SK-N-SH treated with all-trans-retinoic acid at 6 μM for 48 hours (cell line): ENCODE data around the gene CYB5B.

Source experiments
- ATAC-seq: fragments of 200-7000 bp; cut with Tn5 transposase; 3 replicates; pipeline ENCODE4 v1.9.1; 2020; ENCODE audit warnings: mild to moderate bottlenecking, moderate library complexity
- ARNTL ChIP-seq: fragments of 450-650 bp; formaldehyde crosslinking; IDR thresholded peaks from 2 replicates; pipeline ENCODE4 v1.5.0; 2020; ENCODE audit warnings: low read depth, mild to moderate bottlenecking, moderate library complexity, borderline replicate concordance
- BACH2 ChIP-seq: fragments of 250-450 bp; sonication (Bioruptor Pico); IDR thresholded peaks from 2 replicates; pipeline ENCODE4 v1.9.0; 2021; ENCODE audit warnings: mild to moderate bottlenecking, borderline replicate concordance
- CSDC2 ChIP-seq: fragments of 250-450 bp; sonication (Bioruptor Pico); IDR thresholded peaks from 2 replicates; pipeline ENCODE4 v1.5.0; 2020; ENCODE audit warnings: mild to moderate bottlenecking, moderate library complexity
- ESRRG ChIP-seq: fragments of 250-450 bp; sonication (Bioruptor Pico); IDR thresholded peaks from 2 replicates; pipeline ENCODE4 v1.6.1; 2021; ENCODE audit warnings: mild to moderate bottlenecking
- GLIS3 ChIP-seq: fragments of 250-450 bp; sonication (Bioruptor Pico); IDR thresholded peaks from 2 replicates; pipeline ENCODE4 v1.5.0; 2020; ENCODE audit warnings: mild to moderate bottlenecking, moderate library complexity
- ISL1 ChIP-seq: fragments of 250-450 bp; sonication (Bioruptor Pico); IDR thresholded peaks from 2 replicates; pipeline ENCODE4 v2.1.2; 2022; ENCODE audit warnings: mild to moderate bottlenecking, moderate library complexity
- OSR1 ChIP-seq: fragments of 250-450 bp; sonication (Bioruptor Pico); IDR thresholded peaks from 2 replicates; pipeline ENCODE4 v1.8.0; 2022; ENCODE audit warnings: moderate library complexity, mild to moderate bottlenecking, inconsistent platforms
- PPARA ChIP-seq: fragments of 250-450 bp; sonication (Bioruptor Pico); IDR thresholded peaks from 2 replicates; pipeline ENCODE4 v1.5.0; 2020; ENCODE audit warnings: mild to moderate bottlenecking, borderline replicate concordance
- RARB ChIP-seq: fragments of 250-450 bp; sonication (Bioruptor Pico); IDR thresholded peaks from 2 replicates; pipeline ENCODE4 v1.8.0; 2021; ENCODE audit warnings: mild to moderate bottlenecking, moderate library complexity
- SNAI2 ChIP-seq: fragments of 250-450 bp; sonication (Bioruptor Pico); IDR thresholded peaks from 2 replicates; pipeline ENCODE4 v1.5.0; 2020; ENCODE audit warnings: mild to moderate bottlenecking, moderate library complexity
- TCF4 ChIP-seq: fragments of 250-450 bp; sonication (Bioruptor Pico); IDR thresholded peaks from 2 replicates; pipeline ENCODE4 v1.8.0; 2021; ENCODE audit warnings: mild to moderate bottlenecking, moderate library complexity, borderline replicate concordance
- TOX ChIP-seq: fragments of 250-450 bp; sonication (Bioruptor Pico); IDR thresholded peaks from 2 replicates; pipeline ENCODE4 v1.8.0; 2021; ENCODE audit warnings: mild to moderate bottlenecking, moderate library complexity, borderline replicate concordance
- ZC3H10 ChIP-seq: fragments of 250-450 bp; sonication (Bioruptor Pico); IDR thresholded peaks from 2 replicates; pipeline ENCODE4 v1.5.1; 2021; ENCODE audit warnings: mild to moderate bottlenecking, moderate library complexity
- ZFP3 ChIP-seq: fragments of 250-450 bp; sonication (Bioruptor Pico); IDR thresholded peaks from 2 replicates; pipeline ENCODE4 v1.5.0; 2020; ENCODE audit warnings: mild to moderate bottlenecking, moderate library complexity
- ZFP30 ChIP-seq: fragments of 450-650 bp; formaldehyde crosslinking; IDR thresholded peaks from 2 replicates; pipeline ENCODE4 v1.5.0; 2022; ENCODE audit warnings: mild to moderate bottlenecking, moderate library complexity
- ZNF565 ChIP-seq: fragments of 450-650 bp; formaldehyde crosslinking; conservative IDR thresholded peaks from 2 replicates; pipeline ENCODE4 v1.5.0; 2020; ENCODE audit warnings: low read depth, mild to moderate bottlenecking, moderate library complexity
- ZNF70 ChIP-seq: fragments of 450-650 bp; formaldehyde crosslinking; IDR thresholded peaks from 2 replicates; pipeline ENCODE4 v1.5.0; 2020; ENCODE audit warnings: mild to moderate bottlenecking, moderate library complexity
- ZNF8 ChIP-seq: fragments of 450-650 bp; formaldehyde crosslinking; IDR thresholded peaks from 2 replicates; pipeline ENCODE4 v1.5.0; 2020; ENCODE audit warnings: mild to moderate bottlenecking, moderate library complexity
- TF ChIP-seq, protein P1 (sequence below): fragments of 250-450 bp; sonication (Bioruptor Pico); IDR thresholded peaks from 2 replicates; pipeline ENCODE4 v1.8.0; 2020; ENCODE audit warnings: mild to moderate bottlenecking, moderate library complexity, borderline replicate concordance
- TF ChIP-seq, protein P2 (sequence below): fragments of 250-450 bp; sonication (Bioruptor Pico); IDR thresholded peaks from 2 replicates; pipeline ENCODE4 v1.5.0; 2020; ENCODE audit warnings: mild to moderate bottlenecking, moderate library complexity
- TF ChIP-seq, protein P3 (sequence below): fragments of 250-450 bp; sonication (Bioruptor Pico); IDR thresholded peaks from 2 replicates; pipeline ENCODE4 v1.5.1; 2021; ENCODE audit warnings: mild to moderate bottlenecking, moderate library complexity
- TF ChIP-seq, protein P4 (sequence below): fragments of 250-450 bp; sonication (Bioruptor Pico); IDR thresholded peaks from 2 replicates; pipeline ENCODE4 v1.5.1; 2020; ENCODE audit warnings: low read depth, mild to moderate bottlenecking, moderate library complexity
- TF ChIP-seq, protein P5 (sequence below): fragments of 250-450 bp; sonication (Bioruptor Pico); IDR thresholded peaks from 2 replicates; pipeline ENCODE4 v1.8.0; 2021; ENCODE audit warnings: low read depth, mild to moderate bottlenecking, moderate library complexity, borderline replicate concordance

The CYB5B gene

DNA sequence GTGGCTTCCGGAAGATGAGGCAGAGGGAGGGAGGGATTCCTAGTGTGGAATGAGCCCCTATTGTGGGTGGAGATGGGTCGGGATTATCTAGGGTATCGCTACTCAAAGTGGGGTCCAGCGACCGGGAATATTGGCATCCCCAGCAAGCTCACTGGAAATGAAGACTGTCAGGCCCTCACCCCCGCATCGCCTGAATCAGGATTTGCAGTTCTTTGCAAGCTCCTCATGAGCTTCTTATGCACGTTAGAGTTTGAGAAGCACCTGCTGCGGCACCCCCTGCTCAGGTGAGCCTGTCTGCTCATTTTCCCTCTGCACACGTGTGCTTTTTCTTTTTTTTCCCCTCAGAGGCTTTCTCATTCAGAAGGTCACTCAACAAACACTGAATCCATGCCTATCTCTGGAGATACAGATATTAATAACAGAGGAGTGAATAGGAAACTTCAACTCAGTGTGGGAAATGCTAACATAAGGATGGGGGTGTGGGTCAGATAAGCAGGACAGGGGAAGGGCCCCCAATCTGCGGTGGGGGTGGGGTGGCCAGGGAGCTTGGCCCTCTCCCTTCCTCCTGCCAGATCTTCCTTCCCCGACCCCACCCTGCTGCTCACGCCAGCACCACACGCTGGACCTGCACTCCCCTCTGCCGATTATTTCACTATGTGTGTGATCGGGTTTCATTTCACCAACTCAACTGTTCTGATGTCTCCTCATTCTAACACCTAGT lies 73.6 kb downstream of the CYB5B start:
- TF ChIP-seq RARB (no peak), TOX (CRISPR knock-in tag) (no peak), SNAI2 (CRISPR knock-in tag) (no peak), ZC3H10 (CRISPR knock-in tag) (no peak), GLIS3 (CRISPR knock-in tag) (no peak), ISL1 (CRISPR knock-in tag) (no peak), ESRRG (no peak), ZFP3 (CRISPR knock-in tag) (no peak), ZNF70 (CRISPR knock-in tag) (no peak), ZNF565 (CRISPR knock-in tag) (no peak), PPARA (CRISPR knock-in tag) (no peak), TCF4 (CRISPR knock-in tag) (no peak), CSDC2 (CRISPR knock-in tag) (no peak), ZFP30 (no peak), OSR1 (CRISPR knock-in tag) (no peak)
- TF ChIP-seq, protein P1, sequence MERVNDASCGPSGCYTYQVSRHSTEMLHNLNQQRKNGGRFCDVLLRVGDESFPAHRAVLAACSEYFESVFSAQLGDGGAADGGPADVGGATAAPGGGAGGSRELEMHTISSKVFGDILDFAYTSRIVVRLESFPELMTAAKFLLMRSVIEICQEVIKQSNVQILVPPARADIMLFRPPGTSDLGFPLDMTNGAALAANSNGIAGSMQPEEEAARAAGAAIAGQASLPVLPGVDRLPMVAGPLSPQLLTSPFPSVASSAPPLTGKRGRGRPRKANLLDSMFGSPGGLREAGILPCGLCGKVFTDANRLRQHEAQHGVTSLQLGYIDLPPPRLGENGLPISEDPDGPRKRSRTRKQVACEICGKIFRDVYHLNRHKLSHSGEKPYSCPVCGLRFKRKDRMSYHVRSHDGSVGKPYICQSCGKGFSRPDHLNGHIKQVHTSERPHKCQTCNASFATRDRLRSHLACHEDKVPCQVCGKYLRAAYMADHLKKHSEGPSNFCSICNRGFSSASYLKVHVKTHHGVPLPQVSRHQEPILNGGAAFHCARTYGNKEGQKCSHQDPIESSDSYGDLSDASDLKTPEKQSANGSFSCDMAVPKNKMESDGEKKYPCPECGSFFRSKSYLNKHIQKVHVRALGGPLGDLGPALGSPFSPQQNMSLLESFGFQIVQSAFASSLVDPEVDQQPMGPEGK (CRISPR knock-in tag) = no peak
- TF ChIP-seq, protein P2, sequence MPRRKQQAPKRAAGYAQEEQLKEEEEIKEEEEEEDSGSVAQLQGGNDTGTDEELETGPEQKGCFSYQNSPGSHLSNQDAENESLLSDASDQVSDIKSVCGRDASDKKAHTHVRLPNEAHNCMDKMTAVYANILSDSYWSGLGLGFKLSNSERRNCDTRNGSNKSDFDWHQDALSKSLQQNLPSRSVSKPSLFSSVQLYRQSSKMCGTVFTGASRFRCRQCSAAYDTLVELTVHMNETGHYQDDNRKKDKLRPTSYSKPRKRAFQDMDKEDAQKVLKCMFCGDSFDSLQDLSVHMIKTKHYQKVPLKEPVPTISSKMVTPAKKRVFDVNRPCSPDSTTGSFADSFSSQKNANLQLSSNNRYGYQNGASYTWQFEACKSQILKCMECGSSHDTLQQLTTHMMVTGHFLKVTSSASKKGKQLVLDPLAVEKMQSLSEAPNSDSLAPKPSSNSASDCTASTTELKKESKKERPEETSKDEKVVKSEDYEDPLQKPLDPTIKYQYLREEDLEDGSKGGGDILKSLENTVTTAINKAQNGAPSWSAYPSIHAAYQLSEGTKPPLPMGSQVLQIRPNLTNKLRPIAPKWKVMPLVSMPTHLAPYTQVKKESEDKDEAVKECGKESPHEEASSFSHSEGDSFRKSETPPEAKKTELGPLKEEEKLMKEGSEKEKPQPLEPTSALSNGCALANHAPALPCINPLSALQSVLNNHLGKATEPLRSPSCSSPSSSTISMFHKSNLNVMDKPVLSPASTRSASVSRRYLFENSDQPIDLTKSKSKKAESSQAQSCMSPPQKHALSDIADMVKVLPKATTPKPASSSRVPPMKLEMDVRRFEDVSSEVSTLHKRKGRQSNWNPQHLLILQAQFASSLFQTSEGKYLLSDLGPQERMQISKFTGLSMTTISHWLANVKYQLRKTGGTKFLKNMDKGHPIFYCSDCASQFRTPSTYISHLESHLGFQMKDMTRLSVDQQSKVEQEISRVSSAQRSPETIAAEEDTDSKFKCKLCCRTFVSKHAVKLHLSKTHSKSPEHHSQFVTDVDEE (CRISPR knock-in tag) = no peak
- TF ChIP-seq, protein P3, sequence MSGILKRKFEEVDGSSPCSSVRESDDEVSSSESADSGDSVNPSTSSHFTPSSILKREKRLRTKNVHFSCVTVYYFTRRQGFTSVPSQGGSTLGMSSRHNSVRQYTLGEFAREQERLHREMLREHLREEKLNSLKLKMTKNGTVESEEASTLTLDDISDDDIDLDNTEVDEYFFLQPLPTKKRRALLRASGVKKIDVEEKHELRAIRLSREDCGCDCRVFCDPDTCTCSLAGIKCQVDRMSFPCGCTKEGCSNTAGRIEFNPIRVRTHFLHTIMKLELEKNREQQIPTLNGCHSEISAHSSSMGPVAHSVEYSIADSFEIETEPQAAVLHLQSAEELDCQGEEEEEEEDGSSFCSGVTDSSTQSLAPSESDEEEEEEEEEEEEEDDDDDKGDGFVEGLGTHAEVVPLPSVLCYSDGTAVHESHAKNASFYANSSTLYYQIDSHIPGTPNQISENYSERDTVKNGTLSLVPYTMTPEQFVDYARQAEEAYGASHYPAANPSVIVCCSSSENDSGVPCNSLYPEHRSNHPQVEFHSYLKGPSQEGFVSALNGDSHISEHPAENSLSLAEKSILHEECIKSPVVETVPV (CRISPR knock-in tag) = no peak
- TF ChIP-seq, protein P4, sequence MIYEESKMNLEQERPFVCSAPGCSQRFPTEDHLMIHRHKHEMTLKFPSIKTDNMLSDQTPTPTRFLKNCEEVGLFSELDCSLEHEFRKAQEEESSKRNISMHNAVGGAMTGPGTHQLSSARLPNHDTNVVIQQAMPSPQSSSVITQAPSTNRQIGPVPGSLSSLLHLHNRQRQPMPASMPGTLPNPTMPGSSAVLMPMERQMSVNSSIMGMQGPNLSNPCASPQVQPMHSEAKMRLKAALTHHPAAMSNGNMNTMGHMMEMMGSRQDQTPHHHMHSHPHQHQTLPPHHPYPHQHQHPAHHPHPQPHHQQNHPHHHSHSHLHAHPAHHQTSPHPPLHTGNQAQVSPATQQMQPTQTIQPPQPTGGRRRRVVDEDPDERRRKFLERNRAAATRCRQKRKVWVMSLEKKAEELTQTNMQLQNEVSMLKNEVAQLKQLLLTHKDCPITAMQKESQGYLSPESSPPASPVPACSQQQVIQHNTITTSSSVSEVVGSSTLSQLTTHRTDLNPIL = no peak
- no peak for ATAC-seq

DNA sequence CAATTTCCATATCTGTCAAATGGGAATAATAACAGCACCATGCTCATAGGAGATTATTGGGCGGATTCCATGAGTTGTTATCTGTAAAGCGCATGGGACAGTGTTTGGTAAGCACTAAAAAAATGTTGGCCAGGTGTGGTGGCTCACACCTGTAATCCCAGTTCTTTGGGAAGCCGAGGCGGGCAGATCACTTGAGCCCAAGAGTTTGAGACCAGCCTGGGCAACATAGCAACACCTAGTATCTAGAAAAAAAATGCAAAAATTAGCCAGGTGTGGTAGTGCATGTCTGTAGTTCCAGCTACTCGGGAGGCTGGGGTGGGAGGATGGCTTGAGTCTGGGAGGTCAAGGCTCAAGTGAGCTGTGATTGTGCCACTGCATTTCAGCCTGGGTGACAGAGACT lies 74.5 kb downstream of the CYB5B start:
- TF ChIP-seq ZC3H10 (CRISPR knock-in tag) (no peak), OSR1 (CRISPR knock-in tag) (no peak), ZFP3 (CRISPR knock-in tag) (no peak), RARB (no peak), ZFP30 (no peak), TCF4 (CRISPR knock-in tag) (no peak), ARNTL (CRISPR knock-in tag) (no peak), SNAI2 (CRISPR knock-in tag) (no peak), ZNF8 (CRISPR knock-in tag) (no peak), TOX (CRISPR knock-in tag) (no peak), GLIS3 (CRISPR knock-in tag) (no peak), ISL1 (CRISPR knock-in tag) (no peak), PPARA (CRISPR knock-in tag) (no peak), BACH2 (CRISPR knock-in tag) (no peak), ZNF70 (CRISPR knock-in tag) (no peak)
- TF ChIP-seq, protein P4 = no peak
- TF ChIP-seq, protein P2 (CRISPR knock-in tag) = no peak
- TF ChIP-seq, protein P3 (CRISPR knock-in tag) = no peak
- TF ChIP-seq, protein P5, sequence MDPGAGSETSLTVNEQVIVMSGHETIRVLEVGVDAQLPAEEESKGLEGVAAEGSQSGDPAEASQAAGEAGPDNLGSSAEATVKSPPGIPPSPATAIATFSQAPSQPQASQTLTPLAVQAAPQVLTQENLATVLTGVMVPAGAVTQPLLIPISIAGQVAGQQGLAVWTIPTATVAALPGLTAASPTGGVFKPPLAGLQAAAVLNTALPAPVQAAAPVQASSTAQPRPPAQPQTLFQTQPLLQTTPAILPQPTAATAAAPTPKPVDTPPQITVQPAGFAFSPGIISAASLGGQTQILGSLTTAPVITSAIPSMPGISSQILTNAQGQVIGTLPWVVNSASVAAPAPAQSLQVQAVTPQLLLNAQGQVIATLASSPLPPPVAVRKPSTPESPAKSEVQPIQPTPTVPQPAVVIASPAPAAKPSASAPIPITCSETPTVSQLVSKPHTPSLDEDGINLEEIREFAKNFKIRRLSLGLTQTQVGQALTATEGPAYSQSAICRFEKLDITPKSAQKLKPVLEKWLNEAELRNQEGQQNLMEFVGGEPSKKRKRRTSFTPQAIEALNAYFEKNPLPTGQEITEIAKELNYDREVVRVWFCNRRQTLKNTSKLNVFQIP (CRISPR knock-in tag) = no peak
- no peak for ATAC-seq
